ENCODE results near the gene PLPPR1. TPM values are rescaled to one million over a fixed set of nuclear protein-coding genes. Genes with fewer than 3 reads are reported as not detected.
"Not testable (repeated sequence)": the region's sequence is repeated elsewhere in the genome, so short reads cannot be mapped to it uniquely, and the experiment has no call there.

PLPPR1 gene
- total RNA-seq, 2 donors from 2014 or later = not detected

GRCh38 chr9:101029315-101030085 is 973 bp downstream of the PLPPR1 start:
- H3K4me1 Mint-ChIP-seq (ENCODE audit: low read depth in 2 of 2) = no peaks in the 10 kb centered on the region
- H3K9me3 Mint-ChIP-seq = peaks cover 9% of the 10 kb centered on the region
- no peak overlapping the region for H3K27ac Mint-ChIP-seq
- H3K27me3 Mint-ChIP-seq = peaks cover 22 to 28% of the 10 kb centered on the region in 2 donors
- H3K36me3 Mint-ChIP-seq = no peaks in the 10 kb centered on the region
- H3K4me3 Mint-ChIP-seq = no peak overlapping the region
- no peak for DNase-seq (ENCODE audit: low spot score)
- ATAC-seq = no peak

GRCh38 chr9:101030086-101030391 is 1.5 kb downstream of the PLPPR1 start:
- DNase-seq (ENCODE audit: low spot score) (no peak), ATAC-seq (no peak)
- Mint-ChIP-seq H3K9me3 (peaks cover 9% of the 10 kb centered on the region), H3K27ac (no peak overlapping the region), H3K27me3 (peaks cover 22 to 28% of the 10 kb centered on the region in 2 donors), H3K4me1 (ENCODE audit: low read depth in 2 of 2) (no peaks in the 10 kb centered on the region), H3K36me3 (no peaks in the 10 kb centered on the region), H3K4me3 (no peak overlapping the region)

- Mint-ChIP-seq H3K4me3 (no peak overlapping the region), H3K36me3 (no peaks in the 10 kb centered on the region), H3K27me3 (peaks cover 16 to 24% of the 10 kb centered on the region in 2 donors), H3K27ac (no peak overlapping the region), H3K4me1 (ENCODE audit: low read depth in 2 of 2) (no peaks in the 10 kb centered on the region), H3K9me3 (peaks cover 9% of the 10 kb centered on the region)
- DNase-seq (ENCODE audit: low spot score) (no peak), ATAC-seq (no peak)
These were observed 3.9 kb downstream of the PLPPR1 start for GRCh38 chr9:101032426-101032825.

- H3K4me1 Mint-ChIP-seq (ENCODE audit: low read depth in 2 of 2) = no peaks in the 10 kb centered on the region
- H3K36me3 Mint-ChIP-seq = no peaks in the 10 kb centered on the region
- H3K27ac Mint-ChIP-seq = no peak overlapping the region
- ATAC-seq = no peak
- DNase-seq (ENCODE audit: low spot score) = no peak
- no peak overlapping the region for H3K4me3 Mint-ChIP-seq
- H3K9me3 Mint-ChIP-seq = peaks cover 9% of the 10 kb centered on the region
- peaks cover 10 to 22% of the 10 kb centered on the region in 2 donors for H3K27me3 Mint-ChIP-seq
These were observed 5.7 kb downstream of the PLPPR1 start for GRCh38 chr9:101034222-101034621.

GRCh38 chr9:101035098-101035497 is 6.6 kb downstream of the PLPPR1 start:
- H3K9me3 Mint-ChIP-seq = peaks cover 11% of the 10 kb centered on the region
- H3K36me3 Mint-ChIP-seq = no peaks in the 10 kb centered on the region
- no peak for ATAC-seq

GRCh38 chr9:101037430-101037829 is 8.9 kb downstream of the PLPPR1 start:
- no peak for ATAC-seq
- Mint-ChIP-seq H3K4me1 (ENCODE audit: low read depth in 2 of 2) (no peaks in the 10 kb centered on the region), H3K27me3 (no peaks in the 10 kb centered on the region), H3K27ac (no peak overlapping the region), H3K36me3 (no peaks in the 10 kb centered on the region), H3K9me3 (peaks cover 6% of the 10 kb centered on the region), H3K4me3 (no peak overlapping the region)
- no peak for DNase-seq (ENCODE audit: low spot score)

More at GRCh38 chr9:101035098-101035497, 6.6 kb downstream of the PLPPR1 start:
- no peak for DNase-seq (ENCODE audit: low spot score)
- Mint-ChIP-seq H3K4me3 (no peak overlapping the region), H3K4me1 (ENCODE audit: low read depth in 2 of 2) (no peaks in the 10 kb centered on the region), H3K27me3 (peaks cover 4 to 17% of the 10 kb centered on the region in 2 donors), H3K27ac (no peak overlapping the region)

- H3K4me1 Mint-ChIP-seq (ENCODE audit: low read depth in 2 of 2) = no peaks in the 10 kb centered on the region
- peaks cover 8% of the 10 kb centered on the region for H3K9me3 Mint-ChIP-seq
- DNase-seq (ENCODE audit: low spot score) (no peak), ATAC-seq (no peak)
- H3K27ac Mint-ChIP-seq = no peak overlapping the region
- H3K36me3 Mint-ChIP-seq = no peaks in the 10 kb centered on the region
- no peaks in the 10 kb centered on the region for H3K27me3 Mint-ChIP-seq
- no peak overlapping the region for H3K4me3 Mint-ChIP-seq
These were observed 10.0 kb downstream of the PLPPR1 start for GRCh38 chr9:101038488-101038887.

GRCh38 chr9:101039581-101039980 is 11.1 kb downstream of the PLPPR1 start:
- H3K4me1 Mint-ChIP-seq (ENCODE audit: low read depth in 2 of 2); H3K9me3 Mint-ChIP-seq; H3K27me3 Mint-ChIP-seq; DNase-seq (ENCODE audit: low spot score); ATAC-seq; H3K4me3 Mint-ChIP-seq; H3K27ac Mint-ChIP-seq; H3K36me3 Mint-ChIP-seq: not testable (repeated sequence)

- Mint-ChIP-seq H3K36me3 (no peaks in the 10 kb centered on the region), H3K27ac (no peak overlapping the region), H3K9me3 (peaks cover 11% of the 10 kb centered on the region), H3K4me1 (ENCODE audit: low read depth in 2 of 2) (no peaks in the 10 kb centered on the region), H3K4me3 (no peak overlapping the region), H3K27me3 (no peaks in the 10 kb centered on the region)
- no peak for DNase-seq (ENCODE audit: low spot score)
- ATAC-seq = no peak
These were observed 19.4 kb downstream of the PLPPR1 start for GRCh38 chr9:101047848-101048397.

- Mint-ChIP-seq H3K4me3 (no peak overlapping the region), H3K27ac (no peak overlapping the region), H3K4me1 (ENCODE audit: low read depth in 2 of 2) (no peaks in the 10 kb centered on the region), H3K9me3 (peaks cover 11% of the 10 kb centered on the region), H3K36me3 (no peaks in the 10 kb centered on the region), H3K27me3 (no peaks in the 10 kb centered on the region)
- DNase-seq (ENCODE audit: low spot score) (no peak), ATAC-seq (no peak)
These were observed 22.1 kb downstream of the PLPPR1 start for GRCh38 chr9:101050650-101051049.

- ATAC-seq (no peak), DNase-seq (ENCODE audit: low spot score) (no peak)
- no peaks in the 10 kb centered on the region for H3K27me3 Mint-ChIP-seq
- H3K4me1 Mint-ChIP-seq (ENCODE audit: low read depth in 2 of 2) = no peaks in the 10 kb centered on the region
- H3K36me3 Mint-ChIP-seq = no peaks in the 10 kb centered on the region
- H3K9me3 Mint-ChIP-seq = peaks cover 11% of the 10 kb centered on the region
- no peak overlapping the region for H3K4me3 Mint-ChIP-seq
- H3K27ac Mint-ChIP-seq = no peak overlapping the region
These were observed 26.1 kb downstream of the PLPPR1 start for GRCh38 chr9:101054657-101055056.

- DNase-seq (ENCODE audit: low spot score) = no peak
- no peaks in the 10 kb centered on the region for H3K36me3 Mint-ChIP-seq
- no peak for ATAC-seq
- H3K4me3 Mint-ChIP-seq = no peak overlapping the region
- no peak overlapping the region for H3K27ac Mint-ChIP-seq
- peaks cover 11% of the 10 kb centered on the region for H3K9me3 Mint-ChIP-seq
- no peaks in the 10 kb centered on the region for H3K27me3 Mint-ChIP-seq
- no peaks in the 10 kb centered on the region for H3K4me1 Mint-ChIP-seq (ENCODE audit: low read depth in 2 of 2)
These were observed 27.0 kb downstream of the PLPPR1 start for GRCh38 chr9:101055516-101055915.

GRCh38 chr9:101062686-101063085 is 34.2 kb downstream of the PLPPR1 start:
- no peak overlapping the region for H3K27ac Mint-ChIP-seq
- DNase-seq (ENCODE audit: low spot score) = no peak
- no peaks in the 10 kb centered on the region for H3K4me1 Mint-ChIP-seq (ENCODE audit: low read depth in 2 of 2)
- H3K9me3 Mint-ChIP-seq = peaks cover 4% of the 10 kb centered on the region
- no peak for ATAC-seq
- H3K27me3 Mint-ChIP-seq = no peaks in the 10 kb centered on the region
- H3K4me3 Mint-ChIP-seq = no peak overlapping the region
- H3K36me3 Mint-ChIP-seq = no peaks in the 10 kb centered on the region

- DNase-seq (ENCODE audit: low spot score) = no peak
- peaks cover 4% of the 10 kb centered on the region for H3K9me3 Mint-ChIP-seq
- H3K36me3 Mint-ChIP-seq = no peaks in the 10 kb centered on the region
- H3K4me3 Mint-ChIP-seq = no peak overlapping the region
- H3K4me1 Mint-ChIP-seq (ENCODE audit: low read depth in 2 of 2) = no peaks in the 10 kb centered on the region
- H3K27ac Mint-ChIP-seq = no peak overlapping the region
- ATAC-seq = no peak
- H3K27me3 Mint-ChIP-seq = no peaks in the 10 kb centered on the region
These were observed 34.7 kb downstream of the PLPPR1 start for GRCh38 chr9:101063192-101063591.

GRCh38 chr9:101064206-101064605 is 35.7 kb downstream of the PLPPR1 start:
- Mint-ChIP-seq H3K27me3 (no peaks in the 10 kb centered on the region), H3K4me1 (ENCODE audit: low read depth in 2 of 2) (no peaks in the 10 kb centered on the region), H3K27ac (no peak overlapping the region), H3K36me3 (no peaks in the 10 kb centered on the region), H3K4me3 (no peak overlapping the region), H3K9me3 (peaks cover 4% of the 10 kb centered on the region)
- DNase-seq (ENCODE audit: low spot score) (no peak), ATAC-seq (no peak)

Measured in natural killer cell treated with Interleukin-12 subunit alpha and Interleukin-12 subunit beta and Interleukin-15 and Interleukin-18, amount 100 ng/mL, for 72 hours (primary cell).